Inferior parietal cortex (tissue), 1 donor: ENCODE results near the gene RXYLT1.
"Not testable (repeated sequence)": the region's sequence is repeated elsewhere in the genome, so short reads cannot be mapped to it uniquely, and the experiment has no call there.

ENCODE experiments used
- DNase-seq: peaks from one replicate; pipeline ENCODE4 v3.0.0-alpha.2; 2016; ENCODE audit errors: extremely low spot score

RXYLT1 gene

GRCh38 chr12:63802012-63802608 is 22.4 kb downstream of the RXYLT1 start:
- peak; percentile 78 for DNase-seq

- no peak for DNase-seq
These were observed 25.0 kb downstream of the RXYLT1 start for GRCh38 chr12:63804746-63805145.

GRCh38 chr12:63805704-63806672 is 26.3 kb downstream of the RXYLT1 start:
- no peak for DNase-seq

- DNase-seq = no peak
These were observed 28.9 kb downstream of the RXYLT1 start for GRCh38 chr12:63808631-63809030.

GRCh38 chr12:63809566-63809965 is 29.9 kb downstream of the RXYLT1 start:
- no peak for DNase-seq

GRCh38 chr12:63811334-63811733 is 31.6 kb downstream of the RXYLT1 start:
- DNase-seq = no peak

GRCh38 chr12:63811755-63812154 is 32.0 kb downstream of the RXYLT1 start:
- no peak for DNase-seq

GRCh38 chr12:63814146-63814772 is 34.5 kb downstream of the RXYLT1 start:
- no peak for DNase-seq

GRCh38 chr12:63815482-63815852 is 35.8 kb downstream of the RXYLT1 start:
- DNase-seq = no peak

GRCh38 chr12:63816031-63816430 is 36.3 kb downstream of the RXYLT1 start:
- no peak for DNase-seq

GRCh38 chr12:63820427-63820826 is 40.7 kb downstream of the RXYLT1 start:
- no peak for DNase-seq

- DNase-seq = no peak
These were observed 42.1 kb downstream of the RXYLT1 start for GRCh38 chr12:63821781-63822251.

GRCh38 chr12:63822352-63822751 is 42.6 kb downstream of the RXYLT1 start:
- DNase-seq = no peak

- no peak for DNase-seq
These were observed 43.3 kb downstream of the RXYLT1 start for GRCh38 chr12:63823040-63823439.

- peak; percentile 73 for DNase-seq
These were observed 46.4 kb downstream of the RXYLT1 start for GRCh38 chr12:63826006-63826585.

- no peak for DNase-seq
These were observed 49.2 kb downstream of the RXYLT1 start for GRCh38 chr12:63828867-63829266.

GRCh38 chr12:63836046-63836445 is 56.3 kb downstream of the RXYLT1 start:
- DNase-seq = no peak

GRCh38 chr12:63836936-63837335 is 57.2 kb downstream of the RXYLT1 start:
- DNase-seq = no peak

GRCh38 chr12:63838411-63838810 is 58.7 kb downstream of the RXYLT1 start:
- no peak for DNase-seq

- no peak for DNase-seq
These were observed 61.3 kb downstream of the RXYLT1 start for GRCh38 chr12:63841011-63841410.

GRCh38 chr12:63841571-63841970 is 61.9 kb downstream of the RXYLT1 start:
- DNase-seq = no peak

- DNase-seq = not testable (repeated sequence)
These were observed 63.0 kb downstream of the RXYLT1 start for GRCh38 chr12:63842750-63843149.
